Measurements from ENCODE around the gene MUCL3. TPM values are rescaled to one million over a fixed set of nuclear protein-coding genes. Genes with fewer than 3 reads are reported as not detected.

Gene MUCL3
- total RNA-seq, 1 donor from 2014 or later, result under 0.01 TPM

GRCh38 chr6:30893666-30894065, 47.1 kb upstream of the MUCL3 start:
- no peak for TF ChIP-seq CTCF (IDR thresholded peaks at IDR 0.05; ENCODE audit: insufficient read depth, low read length, severe bottlenecking)
- FAIRE-seq, result no peak
- Histone ChIP-seq H3K27me3 (ENCODE audit: control insufficient read depth, insufficient read depth, low read length) (no peaks in the 10 kb centered on the region), H3K4me3 (ENCODE audit: low read depth, low read length) (no peak overlapping the region), H3K36me3 (ENCODE audit: control insufficient read depth, insufficient read depth, low read length) (peaks cover 73% of the 10 kb centered on the region)
- DNase-seq (ENCODE audit: low read depth), result no peak

GRCh38 chr6:30894381-30894780, 46.4 kb upstream of the MUCL3 start:
- peaks cover 74% of the 10 kb centered on the region for H3K36me3 ChIP-seq (ENCODE audit: control insufficient read depth, insufficient read depth, low read length)

GRCh38 chr6:30894935-30895334, 45.8 kb upstream of the MUCL3 start:
- no peak overlapping the region for H3K4me3 ChIP-seq (ENCODE audit: low read depth, low read length)
- no peak for FAIRE-seq
- H3K27me3 ChIP-seq (ENCODE audit: control insufficient read depth, insufficient read depth, low read length), result no peaks in the 10 kb centered on the region
- peaks cover 71% of the 10 kb centered on the region for H3K36me3 ChIP-seq (ENCODE audit: control insufficient read depth, insufficient read depth, low read length)
- no peak for DNase-seq (ENCODE audit: low read depth)
- no peak for TF ChIP-seq CTCF (IDR thresholded peaks at IDR 0.05; ENCODE audit: insufficient read depth, low read length, severe bottlenecking)

More at GRCh38 chr6:30894381-30894780, 46.4 kb upstream of the MUCL3 start:
- FAIRE-seq (peak; percentile 73), DNase-seq (ENCODE audit: low read depth) (no peak)
- H3K4me3 ChIP-seq (ENCODE audit: low read depth, low read length), result no peak overlapping the region
- H3K27me3 ChIP-seq (ENCODE audit: control insufficient read depth, insufficient read depth, low read length), result no peaks in the 10 kb centered on the region
- no peak for TF ChIP-seq CTCF (IDR thresholded peaks at IDR 0.05; ENCODE audit: insufficient read depth, low read length, severe bottlenecking)

- Histone ChIP-seq H3K4me3 (ENCODE audit: low read depth, low read length) (no peak overlapping the region), H3K27me3 (ENCODE audit: control insufficient read depth, insufficient read depth, low read length) (no peaks in the 10 kb centered on the region), H3K36me3 (ENCODE audit: control insufficient read depth, insufficient read depth, low read length) (peaks cover 68% of the 10 kb centered on the region)
- no peak for TF ChIP-seq CTCF (IDR thresholded peaks at IDR 0.05; ENCODE audit: insufficient read depth, low read length, severe bottlenecking)
- FAIRE-seq, result no peak
- DNase-seq (ENCODE audit: low read depth), result no peak
These were observed 45.4 kb upstream of the MUCL3 start for GRCh38 chr6:30895343-30895742.

- no peak for TF ChIP-seq CTCF (IDR thresholded peaks at IDR 0.05; ENCODE audit: insufficient read depth, low read length, severe bottlenecking)
- no peaks in the 10 kb centered on the region for H3K27me3 ChIP-seq (ENCODE audit: control insufficient read depth, insufficient read depth, low read length)
- FAIRE-seq (no peak), DNase-seq (ENCODE audit: low read depth) (no peak)
- peaks cover 56% of the 10 kb centered on the region for H3K36me3 ChIP-seq (ENCODE audit: control insufficient read depth, insufficient read depth, low read length)
- no peak overlapping the region for H3K4me3 ChIP-seq (ENCODE audit: low read depth, low read length)
These were observed 44.2 kb upstream of the MUCL3 start for GRCh38 chr6:30896541-30896940.

GRCh38 chr6:30897882-30898281, 42.9 kb upstream of the MUCL3 start:
- Histone ChIP-seq H3K36me3 (ENCODE audit: control insufficient read depth, insufficient read depth, low read length) (peaks cover 44% of the 10 kb centered on the region), H3K27me3 (ENCODE audit: control insufficient read depth, insufficient read depth, low read length) (no peaks in the 10 kb centered on the region), H3K4me3 (ENCODE audit: low read depth, low read length) (no peak overlapping the region)
- no peak for DNase-seq (ENCODE audit: low read depth)
- TF ChIP-seq CTCF (IDR thresholded peaks at IDR 0.05; ENCODE audit: insufficient read depth, low read length, severe bottlenecking), result no peak
- FAIRE-seq, result no peak
